GM10266 (cell line): ENCODE data around the gene S100A10.

Experiments
- DNase-seq: peaks from one replicate; pipeline ENCODE4 v3.0.0; 2012; ENCODE audit errors: extremely low spot score
- CTCF ChIP-seq: IDR thresholded peaks from 2 replicates; pipeline ENCODE4 v1.5.1; 2012; ENCODE audit warnings: mild to moderate bottlenecking, low read depth; ENCODE audit not compliant: control insufficient read depth, insufficient read depth; ENCODE audit errors: missing control alignments

The S100A10 gene

GRCh38 chr1:151935154-151935553 is 58.5 kb downstream of the S100A10 start:
- no peak for TF ChIP-seq CTCF
- DNase-seq = no peak

GRCh38 chr1:151934048-151934493 is 59.6 kb downstream of the S100A10 start:
- peak; percentile 43 for DNase-seq

More at GRCh38 chr1:151934048-151934493, 59.6 kb downstream of the S100A10 start:
- TF ChIP-seq CTCF = peak; percentile 76
